NCI-H1048 (cell line): ENCODE measurements around the gene PCSK1.
"Not testable (repeated sequence)": the region's sequence is repeated elsewhere in the genome, so short reads cannot be mapped to it uniquely, and the experiment has no call there.

Experiments used
- DNase-seq: peaks from one replicate; lab custom pipeline; 2025; lab: John Stamatoyannopoulos, UW

Gene PCSK1

DNA sequence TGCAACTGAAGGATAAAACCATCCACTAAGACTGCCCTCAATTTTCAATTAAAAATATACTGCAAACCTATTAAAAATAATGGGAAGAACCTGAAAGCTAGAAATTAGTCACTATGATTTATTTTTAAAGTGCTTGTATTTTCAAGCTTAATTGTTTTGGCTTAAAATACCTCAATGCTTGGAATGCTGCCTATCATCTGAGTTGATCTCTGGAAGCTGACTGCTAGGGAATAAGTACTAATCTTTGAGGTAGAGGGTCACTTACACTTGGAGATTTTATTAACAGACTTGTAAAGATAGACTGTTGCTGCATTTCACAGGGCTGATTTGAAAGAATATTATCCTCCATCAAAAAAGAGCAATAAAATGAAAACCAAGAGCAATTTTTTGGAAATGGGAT lies 6.2 kb downstream of the PCSK1 start:
- no peak for DNase-seq

DNA sequence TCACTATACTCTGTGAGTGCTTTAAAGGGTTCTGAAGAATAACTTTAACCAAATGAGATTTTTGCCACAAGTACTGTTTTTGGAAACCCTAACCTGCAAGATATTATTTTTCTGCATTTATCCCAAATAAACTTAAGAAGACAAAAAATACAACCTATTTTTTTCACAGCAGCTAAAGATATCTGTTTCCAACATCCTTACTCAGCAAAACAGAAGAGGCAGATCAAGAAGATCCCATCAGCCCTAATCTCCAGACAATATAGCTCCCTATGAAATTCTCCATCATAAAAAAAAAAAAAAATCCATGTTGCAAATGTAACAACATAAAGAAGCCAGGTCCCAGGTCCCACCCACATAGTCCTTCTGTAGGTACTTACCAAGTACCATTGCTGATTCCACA lies 7.6 kb downstream of the PCSK1 start:
- no peak for DNase-seq

DNA sequence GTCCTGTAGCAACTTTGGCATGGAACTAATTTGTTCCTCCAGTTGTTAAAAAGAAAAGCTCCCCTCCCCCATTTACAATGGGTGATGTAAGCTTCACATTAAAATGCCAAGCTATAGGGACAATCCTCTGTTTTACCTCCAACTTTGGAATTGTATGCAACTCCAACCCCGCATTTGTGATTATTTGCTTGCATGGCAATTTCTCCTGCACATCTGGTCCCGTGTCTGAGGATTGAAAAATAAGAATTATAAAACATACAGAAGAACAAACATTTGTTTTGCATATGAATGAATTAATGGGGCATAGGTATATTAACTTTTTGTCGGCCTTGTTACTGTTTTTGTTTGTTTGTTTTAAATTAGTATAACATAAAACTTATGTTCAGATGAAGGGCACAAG lies 17.2 kb downstream of the PCSK1 start:
- no peak for DNase-seq

DNA sequence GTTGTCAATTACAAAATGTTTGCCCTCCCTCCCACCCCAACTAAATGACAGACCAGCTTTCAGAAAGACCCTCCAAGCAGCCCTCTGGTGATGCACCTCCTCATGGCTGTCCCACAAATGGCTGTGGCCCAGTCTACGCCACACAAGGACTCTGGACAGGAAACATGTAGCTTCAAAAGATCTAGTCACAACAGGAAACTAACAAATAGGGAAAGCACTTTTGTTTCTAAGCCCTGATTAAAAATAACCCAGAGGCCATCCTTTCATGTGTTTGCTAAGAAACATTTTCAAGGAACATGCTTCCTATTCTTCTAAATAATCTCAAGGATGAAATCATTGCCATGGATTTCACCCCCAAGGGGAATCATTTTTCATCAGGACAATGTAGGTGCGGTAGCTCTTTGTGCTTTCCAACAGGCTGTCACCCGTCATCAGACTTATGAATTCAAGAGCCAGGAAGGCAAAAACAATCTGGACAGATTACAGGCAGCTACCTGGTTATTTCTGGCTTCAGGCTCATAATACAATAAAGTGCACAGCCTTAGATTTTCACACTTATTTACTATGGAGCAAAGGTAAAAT lies 20.1 kb downstream of the PCSK1 start:
- DNase-seq = no peak

DNA sequence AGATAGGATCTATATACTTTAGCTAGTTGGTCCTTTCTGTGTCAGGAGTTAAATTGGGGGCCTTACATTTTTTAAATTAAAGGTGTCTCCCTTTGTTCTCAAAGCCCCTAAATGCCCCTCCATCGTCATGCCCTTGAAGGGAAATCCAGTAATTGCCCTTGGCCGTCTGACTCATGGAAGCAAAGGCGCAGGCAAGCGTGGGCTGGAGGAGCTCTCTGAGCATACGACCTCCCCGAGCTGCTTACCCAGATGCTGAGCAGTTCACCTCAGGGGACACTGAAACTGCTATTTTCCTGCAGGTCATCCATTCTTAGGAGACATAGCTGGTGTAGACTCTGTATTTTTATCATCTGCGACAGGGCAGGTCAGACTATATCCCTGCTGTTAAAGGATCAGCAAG lies 23.0 kb downstream of the PCSK1 start:
- DNase-seq = no peak

DNA sequence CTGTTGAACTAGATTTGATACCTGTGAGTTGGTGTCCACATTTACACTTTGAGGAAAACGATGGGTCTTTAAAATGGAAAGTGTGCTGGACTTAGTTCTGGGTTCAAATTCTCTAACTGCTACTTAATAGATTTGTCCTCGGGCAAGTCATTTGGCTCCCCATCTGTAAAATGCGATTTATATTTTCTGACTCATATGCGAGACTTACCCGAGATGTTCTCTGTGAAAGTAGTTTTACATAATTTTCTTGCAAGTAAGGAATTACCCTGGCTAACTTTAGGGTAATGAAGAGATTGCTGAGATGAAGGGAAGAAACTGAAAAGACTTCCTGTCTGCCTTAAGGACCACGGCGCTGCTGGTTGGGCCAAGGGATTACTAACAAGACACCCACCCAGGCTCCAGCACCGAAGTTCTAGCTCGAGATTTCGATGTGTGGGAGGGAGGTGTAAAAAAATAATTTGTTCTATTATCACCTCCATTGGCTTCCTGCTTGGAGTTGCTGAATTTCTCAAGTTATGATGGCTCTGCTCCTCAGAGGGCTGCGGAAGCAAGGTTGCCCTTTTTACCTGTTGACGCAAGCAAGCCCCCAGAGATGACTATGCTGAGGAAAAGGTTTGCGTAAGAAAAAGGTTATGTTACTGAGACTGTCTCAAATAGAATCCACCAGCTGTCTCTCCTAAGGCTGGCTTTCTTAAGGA lies 24.1 kb downstream of the PCSK1 start:
- no peak for DNase-seq

DNA sequence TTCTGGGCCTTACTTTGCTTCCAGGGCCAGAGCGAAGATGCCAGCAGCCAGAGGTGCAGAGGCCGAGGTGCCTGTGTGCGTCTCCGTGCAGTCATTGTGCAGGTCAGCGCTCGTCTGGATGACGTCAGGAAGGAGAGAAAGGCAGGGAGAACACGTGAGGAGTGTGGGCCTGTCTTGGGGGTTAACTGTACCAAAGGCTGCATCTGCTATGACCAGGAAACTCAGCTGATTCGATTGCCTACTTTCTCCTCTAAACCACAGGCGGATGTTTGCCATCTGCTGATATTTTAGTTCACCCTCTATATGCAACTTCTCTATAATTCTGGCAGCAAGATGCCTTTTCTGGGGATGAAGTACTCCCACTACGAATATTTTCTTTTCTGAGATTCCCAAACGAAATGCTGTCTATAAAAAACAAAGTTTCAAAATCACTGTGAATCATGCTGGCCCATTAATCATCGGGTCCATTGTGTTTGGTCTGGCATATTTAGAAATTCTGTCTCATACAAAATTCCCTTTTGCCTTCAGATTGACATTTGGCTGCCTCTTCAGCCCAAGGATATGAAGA lies 24.8 kb downstream of the PCSK1 start:
- no peak for DNase-seq

DNA sequence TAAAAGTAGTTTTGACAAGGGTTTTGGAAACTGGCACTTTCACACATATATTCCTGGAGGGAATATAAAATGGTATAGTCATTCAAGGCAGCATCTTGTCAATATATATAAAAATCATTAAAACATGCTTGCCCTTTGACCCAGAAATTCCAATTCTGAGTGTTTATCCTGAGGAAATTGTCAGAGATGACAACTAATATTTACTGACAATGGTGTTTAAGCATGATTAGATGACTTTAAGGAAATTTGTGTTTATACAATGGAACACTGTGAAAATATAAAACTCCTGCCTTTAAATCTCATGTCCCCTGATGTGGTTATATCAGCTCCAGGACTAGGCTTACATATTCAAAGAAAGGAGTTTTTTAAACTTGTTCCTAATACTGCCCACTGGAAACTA lies 25.6 kb downstream of the PCSK1 start:
- no peak for DNase-seq

DNA sequence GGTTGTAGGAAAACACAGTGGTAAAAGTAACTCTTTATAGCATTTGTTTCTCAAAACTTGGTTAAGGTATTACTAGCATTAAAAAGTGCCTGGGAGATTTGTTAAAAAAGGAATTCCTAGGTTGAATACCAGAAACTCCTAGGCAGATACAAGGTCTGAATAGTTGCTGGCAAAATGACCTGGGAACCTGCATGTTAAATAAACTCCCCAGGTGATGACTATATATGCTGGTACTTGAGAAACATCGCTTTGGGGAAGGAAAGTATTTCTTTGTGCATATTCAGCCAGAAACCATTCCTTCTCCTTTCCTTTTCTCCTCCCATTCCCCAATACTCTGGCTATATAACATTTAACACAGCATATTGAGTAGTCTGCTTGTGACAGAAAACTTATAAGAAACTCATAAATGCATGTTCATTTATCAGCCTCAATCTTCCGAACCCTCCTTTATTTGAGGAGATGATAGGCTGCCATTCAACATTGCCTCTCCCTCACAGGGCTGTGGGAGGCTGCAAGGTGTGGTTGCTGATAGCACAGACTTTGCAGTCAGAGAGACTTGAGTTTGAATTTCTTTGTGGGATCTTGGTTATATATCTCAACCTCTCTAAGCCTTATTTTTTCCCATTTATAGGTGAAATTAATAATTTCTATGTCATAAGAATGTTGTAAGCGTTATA lies 28.7 kb downstream of the PCSK1 start:
- no peak for DNase-seq

DNA sequence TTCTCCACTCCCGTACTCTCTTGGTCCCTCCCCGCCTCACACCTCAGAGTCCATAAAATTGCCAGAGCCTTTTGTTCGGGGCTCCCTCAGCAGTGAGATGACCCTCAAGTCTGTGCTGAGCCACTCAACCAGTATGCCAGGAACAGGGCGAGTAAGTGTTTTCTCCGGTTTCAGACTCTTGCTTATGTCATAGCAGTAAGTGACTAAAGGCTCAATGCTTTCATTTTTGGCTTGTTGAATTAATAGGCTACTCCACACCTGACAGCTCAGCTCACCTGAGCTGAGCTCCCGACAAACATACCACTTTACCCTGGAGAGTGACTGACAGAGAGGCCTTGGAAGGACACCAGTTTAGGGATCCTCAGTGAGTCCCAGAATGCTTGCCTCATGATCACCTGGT lies 30.5 kb downstream of the PCSK1 start:
- DNase-seq = no peak

DNA sequence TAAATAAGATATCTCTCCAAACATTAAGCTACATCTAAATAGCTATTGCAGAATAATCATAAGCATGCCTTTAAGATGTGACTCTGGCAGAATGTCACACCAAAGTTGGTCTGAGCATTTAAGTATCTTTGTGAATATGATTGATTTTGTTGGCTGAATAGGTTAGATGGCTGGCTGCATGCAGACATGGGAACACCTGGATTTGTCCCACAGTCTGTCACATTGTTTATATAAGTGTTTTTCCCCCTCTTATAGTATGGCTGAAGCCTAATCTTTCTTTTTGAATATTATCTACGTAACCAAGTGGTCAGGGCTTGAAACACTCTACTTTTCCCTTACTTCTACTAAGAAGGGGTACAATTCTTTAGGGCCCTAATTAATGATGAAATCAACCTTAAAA lies 36.2 kb downstream of the PCSK1 start:
- DNase-seq = no peak

DNA sequence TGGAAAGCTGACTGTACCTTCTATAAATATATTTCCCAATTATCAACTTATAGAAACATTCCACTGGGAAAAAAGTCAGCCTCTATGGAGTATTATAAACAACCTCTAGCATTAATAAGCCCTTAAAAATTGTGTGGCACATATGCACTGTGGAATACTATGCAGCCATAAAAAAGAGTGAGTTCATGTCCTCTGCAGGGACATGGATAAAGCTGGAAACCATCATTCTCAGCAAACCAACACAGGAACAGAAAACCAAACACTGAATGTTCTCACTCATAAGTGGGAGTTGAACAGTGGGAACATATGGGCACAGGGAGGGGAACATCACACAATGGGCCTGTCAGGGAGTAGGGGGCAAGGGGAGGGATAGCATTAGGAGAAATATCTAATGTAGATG lies 37.8 kb downstream of the PCSK1 start:
- DNase-seq = not testable (repeated sequence)

DNA sequence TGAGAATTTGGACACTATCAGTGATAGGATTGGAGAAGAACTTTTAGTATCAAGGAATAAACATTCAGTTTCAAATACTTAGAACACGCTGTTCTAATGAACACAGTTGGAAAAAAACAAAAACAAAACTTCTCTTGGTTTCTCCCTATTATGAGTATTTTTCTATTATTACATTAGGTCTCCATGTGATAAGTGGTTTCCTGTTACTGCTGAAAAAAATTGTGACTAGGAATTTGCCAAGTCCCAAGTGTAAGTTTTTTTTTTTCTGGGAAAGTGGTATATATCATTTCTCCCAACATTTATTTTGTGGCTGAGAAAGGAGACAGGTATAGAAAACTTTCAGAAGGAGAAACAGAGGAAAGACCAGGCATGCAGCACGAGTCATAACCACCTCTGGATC lies 41.1 kb downstream of the PCSK1 start:
- DNase-seq = no peak

DNA sequence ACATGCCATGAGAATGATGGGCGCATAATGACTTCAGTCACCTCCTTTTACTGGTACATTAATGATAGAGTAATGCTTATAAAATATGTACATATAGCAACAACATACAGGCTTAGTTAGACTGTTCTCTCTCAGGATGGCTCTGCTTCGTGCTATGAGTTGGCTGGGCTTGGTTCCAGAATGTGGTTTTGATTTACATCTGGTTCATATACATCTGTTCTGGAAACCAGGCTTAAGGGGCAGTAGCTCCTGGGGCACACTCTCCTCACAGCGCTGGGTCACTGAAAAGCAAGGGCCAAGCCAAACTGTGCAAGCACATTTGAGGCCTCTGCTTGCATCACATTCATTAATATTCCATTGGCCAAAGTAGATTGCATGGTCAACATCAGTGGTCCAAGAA lies 44.9 kb downstream of the PCSK1 start:
- DNase-seq = no peak

DNA sequence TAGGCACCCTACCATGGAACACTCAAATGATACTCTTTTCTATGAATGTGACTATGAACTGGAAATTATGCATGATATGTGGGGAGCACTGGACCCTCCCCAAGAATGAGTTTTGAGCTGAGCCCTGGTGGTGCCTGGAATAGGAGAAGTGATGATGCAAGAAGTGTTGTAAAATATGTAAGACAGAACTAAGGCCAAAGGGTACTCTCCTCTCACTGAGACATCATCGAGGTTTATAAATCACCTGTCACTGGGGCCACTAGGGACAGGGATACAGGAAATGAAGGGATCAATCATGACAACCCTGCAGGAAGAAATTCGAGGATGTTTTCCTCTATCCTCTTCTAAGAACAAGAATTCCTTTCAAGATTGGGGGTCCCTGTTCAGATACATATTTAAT lies 45.4 kb downstream of the PCSK1 start:
- DNase-seq = no peak

DNA sequence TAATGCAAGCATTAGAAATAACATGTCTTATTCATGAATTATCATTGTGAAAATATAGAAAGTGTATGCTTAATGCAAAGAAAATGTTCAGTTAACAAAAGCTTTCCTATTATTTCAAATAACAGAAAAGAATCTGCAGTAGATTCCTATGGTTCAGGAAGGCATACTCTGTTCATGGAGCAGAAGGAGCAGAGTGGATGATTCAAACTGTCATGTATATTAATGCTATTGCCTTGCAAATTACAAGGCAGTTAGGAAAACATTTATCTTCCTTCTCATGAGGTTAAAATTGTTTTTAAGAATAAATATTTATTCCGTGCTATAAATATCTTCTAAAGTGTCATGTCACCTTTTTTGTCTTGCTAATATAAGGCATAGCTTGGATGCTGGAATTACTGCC lies 47.5 kb downstream of the PCSK1 start:
- DNase-seq = no peak

DNA sequence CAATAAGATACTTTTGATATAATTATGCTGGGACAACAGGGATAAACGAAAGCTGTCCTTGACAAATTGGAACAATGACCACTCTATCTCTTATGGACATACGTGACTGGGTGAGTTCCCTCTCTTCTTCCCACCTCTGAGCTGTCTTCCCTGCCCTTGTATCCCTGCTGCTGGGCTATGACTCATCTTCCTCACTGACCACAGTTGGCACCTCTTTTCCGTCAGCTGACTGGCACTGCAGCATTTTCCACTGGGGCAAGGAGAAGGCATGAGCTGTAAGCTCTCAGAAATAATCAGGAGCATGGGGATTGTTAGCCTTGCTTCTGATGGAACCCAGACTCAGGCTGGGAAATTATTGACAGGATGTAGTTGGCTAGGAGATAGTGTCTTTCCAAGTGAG lies 48.7 kb downstream of the PCSK1 start:
- no peak for DNase-seq

DNA sequence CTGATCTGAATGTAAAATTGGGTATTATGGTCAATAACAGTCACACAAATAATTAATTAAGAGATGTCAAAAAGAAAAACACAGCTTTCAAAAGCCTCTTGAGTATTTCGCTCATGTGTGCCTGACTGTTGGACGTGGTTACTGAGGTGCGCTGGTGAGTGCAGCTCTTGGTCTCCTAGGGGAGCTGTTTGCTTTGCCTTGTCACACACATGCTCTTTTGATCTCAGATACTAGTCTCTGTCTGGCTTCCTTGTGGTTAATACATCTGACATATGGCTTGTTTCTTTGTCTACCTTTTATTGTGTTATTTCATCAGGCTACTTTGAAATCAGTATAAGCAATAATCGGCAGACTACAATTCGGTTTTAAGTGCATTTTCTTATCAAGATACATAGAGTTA lies 51.5 kb downstream of the PCSK1 start:
- no peak for DNase-seq

DNA sequence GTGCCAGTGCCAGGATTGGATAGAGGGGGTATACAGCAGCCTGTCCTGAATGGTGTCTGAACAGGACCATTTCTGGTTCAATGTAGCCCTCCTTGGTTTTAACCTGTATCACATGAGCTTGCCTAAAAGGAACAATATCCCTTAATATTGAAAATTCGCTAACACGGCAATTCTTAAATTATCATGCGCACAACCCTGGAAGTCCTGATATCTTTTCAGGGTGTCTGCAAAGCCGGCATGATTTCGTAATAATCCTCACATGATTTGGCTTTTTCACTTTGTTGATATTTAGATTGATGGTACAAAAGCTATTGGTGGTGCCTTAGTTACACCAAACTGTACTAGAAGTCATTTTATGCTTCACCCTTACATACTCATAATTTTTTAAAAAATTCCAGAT lies 53.2 kb downstream of the PCSK1 start:
- no peak for DNase-seq

DNA sequence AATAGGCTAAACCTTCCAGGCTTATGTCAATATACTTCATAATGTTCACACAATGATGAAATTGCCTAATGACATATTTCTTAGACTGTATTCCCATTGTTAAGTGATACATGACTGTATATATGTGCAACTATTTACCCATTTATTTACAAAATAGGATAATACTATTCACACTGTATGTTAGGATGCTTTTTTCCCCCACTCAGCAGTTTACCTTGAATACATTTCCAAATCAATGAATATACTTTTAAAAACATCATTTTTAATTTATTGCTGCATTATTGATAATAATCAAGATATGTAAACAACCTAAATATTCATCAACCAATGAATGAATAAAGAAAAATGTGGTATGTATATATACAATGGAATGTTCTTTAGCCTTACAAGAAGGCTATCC lies 55.5 kb downstream of the PCSK1 start:
- no peak for DNase-seq

DNA sequence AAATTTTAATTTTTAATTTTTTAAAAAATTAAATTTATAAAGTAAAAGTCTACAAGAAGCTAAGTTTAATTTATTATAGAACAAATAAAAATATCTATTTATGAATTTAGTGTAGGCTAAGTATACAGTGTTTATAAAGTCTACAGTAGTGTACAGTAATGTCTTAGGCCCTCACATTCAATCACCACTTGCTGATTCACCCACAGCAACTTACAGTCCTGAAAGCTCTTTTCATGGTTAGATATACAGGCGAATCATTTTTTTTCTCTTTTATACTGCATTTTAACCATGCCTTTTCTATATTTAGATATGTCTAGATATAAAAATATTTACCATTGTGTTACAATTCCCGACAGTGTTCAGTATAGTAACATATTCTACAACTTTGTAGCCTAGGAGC lies 55.9 kb downstream of the PCSK1 start:
- no peak for DNase-seq

DNA sequence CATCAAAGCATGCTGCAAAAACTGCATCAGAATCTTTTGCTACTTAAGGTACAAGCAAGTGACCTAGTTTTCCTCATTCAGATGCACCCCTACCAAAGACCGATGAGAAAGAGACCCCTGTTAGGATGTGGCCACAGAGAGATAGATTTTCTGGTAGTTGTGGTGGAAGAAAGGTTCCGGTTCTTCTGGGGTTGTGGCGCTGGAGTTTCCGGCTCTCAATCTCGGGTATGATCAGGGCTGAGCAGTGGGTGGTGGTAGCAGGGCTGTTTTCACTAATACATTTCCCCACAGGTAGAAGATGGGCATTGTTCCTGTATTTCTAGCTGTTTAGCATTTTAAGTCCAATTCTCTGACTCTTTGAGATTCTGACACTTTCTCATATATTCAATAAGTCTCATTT lies 58.4 kb downstream of the PCSK1 start:
- DNase-seq = no peak

DNA sequence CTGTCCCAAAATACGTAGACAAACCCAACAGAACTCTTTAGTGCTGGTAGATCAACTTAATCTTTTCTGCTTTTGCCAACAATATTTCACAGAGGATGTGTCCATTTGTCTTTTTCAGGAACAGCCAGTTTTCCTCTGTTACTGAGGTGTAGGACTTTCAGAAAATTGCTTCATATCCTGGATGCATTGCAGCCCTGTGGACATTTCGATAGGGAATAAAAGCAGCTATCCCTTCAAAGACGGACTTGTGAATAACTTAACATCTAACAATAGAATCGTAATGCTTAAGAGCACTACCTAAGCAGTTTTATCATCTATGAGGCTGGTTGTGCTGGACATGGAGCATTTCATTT lies 59.7 kb downstream of the PCSK1 start:
- no peak for DNase-seq
